ENCODE measurements around the gene NLRP3.

Gene NLRP3

GRCh38 chr1:247400685-247401084 lies 15.3 kb upstream of the NLRP3 start:
- Histone ChIP-seq H3K23ac (ENCODE audit: low read length) (no peak overlapping the region), H3K27me3 (ENCODE audit: insufficient read depth, low read length, poor library complexity) (no peaks in the 10 kb centered on the region), H3K9ac (ENCODE audit: low read length) (no peak overlapping the region), H3K4ac (ENCODE audit: low read depth, low read length) (no peak overlapping the region), H3K18ac (ENCODE audit: low read length) (no peak overlapping the region), H2BK5ac (ENCODE audit: low read length) (no peak overlapping the region), H3K4me1 (ENCODE audit: control insufficient read depth, low read depth, low read length) (no peaks in the 10 kb centered on the region), H3K79me1 (ENCODE audit: low read length) (no peaks in the 10 kb centered on the region), H2BK15ac (replicated peaks; ENCODE audit: low read depth) (no peak overlapping the region), H4K8ac (ENCODE audit: low read depth, low read length) (no peak overlapping the region), H2AK5ac (ENCODE audit: low read length) (no peak overlapping the region), H4K5ac (ENCODE audit: low read length) (no peak overlapping the region), H3K36me3 (ENCODE audit: control insufficient read depth, insufficient read depth, low read length) (no peaks in the 10 kb centered on the region), H3K56ac (ENCODE audit: low read length) (no peak overlapping the region), H3K27ac (ENCODE audit: low read depth, low read length) (no peak overlapping the region), H2BK120ac (ENCODE audit: low read depth, low read length) (no peak overlapping the region), H3K4me2 (ENCODE audit: low read length) (no peak overlapping the region), H3K79me2 (ENCODE audit: control insufficient read depth, insufficient read depth, low read length) (no peaks in the 10 kb centered on the region), H3K4me3 (ENCODE audit: low read length) (no peak overlapping the region)
- peak; percentile 33 for DNase-seq
- WGBS (ENCODE audit: extremely low coverage, insufficient coverage, low lambda C conversion rate), result no CpG with 5 or more reads among the region's 3 CpGs

- no peak overlapping the region for H2BK120ac ChIP-seq (ENCODE audit: low read depth, low read length)
- H3K4ac ChIP-seq (ENCODE audit: low read depth, low read length), result no peak overlapping the region
- H3K18ac ChIP-seq (ENCODE audit: low read length), result no peak overlapping the region
- no peak overlapping the region for H2BK5ac ChIP-seq (ENCODE audit: low read length)
- H2AK5ac ChIP-seq (ENCODE audit: low read length), result no peak overlapping the region
- DNase-seq, result no peak
- H3K23ac ChIP-seq (ENCODE audit: low read length), result no peak overlapping the region
- no peak overlapping the region for H3K9ac ChIP-seq (ENCODE audit: low read length)
- H3K27ac ChIP-seq (ENCODE audit: low read depth, low read length), result no peak overlapping the region
- WGBS (ENCODE audit: extremely low coverage, insufficient coverage, low lambda C conversion rate), result no CpG with 5 or more reads among the region's 10 CpGs
- no peak overlapping the region for H4K8ac ChIP-seq (ENCODE audit: low read depth, low read length)
- no peak overlapping the region for H3K4me3 ChIP-seq (ENCODE audit: low read length)
- H3K4me1 ChIP-seq (ENCODE audit: control insufficient read depth, low read depth, low read length), result no peaks in the 10 kb centered on the region
- no peak overlapping the region for H4K5ac ChIP-seq (ENCODE audit: low read length)
- no peaks in the 10 kb centered on the region for H3K79me1 ChIP-seq (ENCODE audit: low read length)
- no peaks in the 10 kb centered on the region for H3K27me3 ChIP-seq (ENCODE audit: insufficient read depth, low read length, poor library complexity)
- H3K36me3 ChIP-seq (ENCODE audit: control insufficient read depth, insufficient read depth, low read length), result no peaks in the 10 kb centered on the region
- no peak overlapping the region for H3K56ac ChIP-seq (ENCODE audit: low read length)
- H3K4me2 ChIP-seq (ENCODE audit: low read length), result no peak overlapping the region
- no peak overlapping the region for H2BK15ac ChIP-seq (replicated peaks; ENCODE audit: low read depth)
- H3K79me2 ChIP-seq (ENCODE audit: control insufficient read depth, insufficient read depth, low read length), result no peaks in the 10 kb centered on the region
Measured at GRCh38 chr1:247401310-247402119, 14.5 kb upstream of the NLRP3 start.

GRCh38 chr1:247402120-247402675 lies 13.8 kb upstream of the NLRP3 start:
- DNase-seq, result no peak
- H3K4me3 ChIP-seq (ENCODE audit: low read length), result no peak overlapping the region
- no peaks in the 10 kb centered on the region for H3K79me1 ChIP-seq (ENCODE audit: low read length)
- H3K18ac ChIP-seq (ENCODE audit: low read length), result no peak overlapping the region
- H3K27me3 ChIP-seq (ENCODE audit: insufficient read depth, low read length, poor library complexity), result no peaks in the 10 kb centered on the region
- no peak overlapping the region for H3K27ac ChIP-seq (ENCODE audit: low read depth, low read length)
- H3K4ac ChIP-seq (ENCODE audit: low read depth, low read length), result no peak overlapping the region
- H2BK15ac ChIP-seq (replicated peaks; ENCODE audit: low read depth), result no peak overlapping the region
- H2BK5ac ChIP-seq (ENCODE audit: low read length), result no peak overlapping the region
- H3K4me1 ChIP-seq (ENCODE audit: control insufficient read depth, low read depth, low read length), result no peaks in the 10 kb centered on the region
- no peaks in the 10 kb centered on the region for H3K79me2 ChIP-seq (ENCODE audit: control insufficient read depth, insufficient read depth, low read length)
- H4K8ac ChIP-seq (ENCODE audit: low read depth, low read length), result no peak overlapping the region
- H2AK5ac ChIP-seq (ENCODE audit: low read length), result no peak overlapping the region
- H3K9ac ChIP-seq (ENCODE audit: low read length), result no peak overlapping the region
- no peak overlapping the region for H4K5ac ChIP-seq (ENCODE audit: low read length)
- no CpG with 5 or more reads among the region's 7 CpGs for WGBS (ENCODE audit: extremely low coverage, insufficient coverage, low lambda C conversion rate)
- H3K4me2 ChIP-seq (ENCODE audit: low read length), result no peak overlapping the region
- no peaks in the 10 kb centered on the region for H3K36me3 ChIP-seq (ENCODE audit: control insufficient read depth, insufficient read depth, low read length)
- no peak overlapping the region for H3K23ac ChIP-seq (ENCODE audit: low read length)
- H3K56ac ChIP-seq (ENCODE audit: low read length), result no peak overlapping the region
- no peak overlapping the region for H2BK120ac ChIP-seq (ENCODE audit: low read depth, low read length)

GRCh38 chr1:247406014-247406656 lies 9.8 kb upstream of the NLRP3 start:
- no peaks in the 10 kb centered on the region for H3K36me3 ChIP-seq (ENCODE audit: control insufficient read depth, insufficient read depth, low read length)
- H2AK5ac ChIP-seq (ENCODE audit: low read length), result no peak overlapping the region
- H2BK15ac ChIP-seq (replicated peaks; ENCODE audit: low read depth), result no peak overlapping the region
- no peak for DNase-seq
- H3K9ac ChIP-seq (ENCODE audit: low read length), result no peak overlapping the region
- no peaks in the 10 kb centered on the region for H3K4me1 ChIP-seq (ENCODE audit: control insufficient read depth, low read depth, low read length)
- no peaks in the 10 kb centered on the region for H3K79me2 ChIP-seq (ENCODE audit: control insufficient read depth, insufficient read depth, low read length)
- no peaks in the 10 kb centered on the region for H3K27me3 ChIP-seq (ENCODE audit: insufficient read depth, low read length, poor library complexity)
- no CpG with 5 or more reads among the region's 40 CpGs for WGBS (ENCODE audit: extremely low coverage, insufficient coverage, low lambda C conversion rate)
- no peak overlapping the region for H2BK5ac ChIP-seq (ENCODE audit: low read length)
- H3K23ac ChIP-seq (ENCODE audit: low read length), result no peak overlapping the region
- H3K79me1 ChIP-seq (ENCODE audit: low read length), result no peaks in the 10 kb centered on the region
- no peak overlapping the region for H3K4ac ChIP-seq (ENCODE audit: low read depth, low read length)
- no peak overlapping the region for H3K27ac ChIP-seq (ENCODE audit: low read depth, low read length)
- H4K8ac ChIP-seq (ENCODE audit: low read depth, low read length), result no peak overlapping the region
- no peak overlapping the region for H2BK120ac ChIP-seq (ENCODE audit: low read depth, low read length)
- H3K4me3 ChIP-seq (ENCODE audit: low read length), result no peak overlapping the region
- no peak overlapping the region for H4K5ac ChIP-seq (ENCODE audit: low read length)
- no peak overlapping the region for H3K56ac ChIP-seq (ENCODE audit: low read length)
- H3K18ac ChIP-seq (ENCODE audit: low read length), result no peak overlapping the region
- no peak overlapping the region for H3K4me2 ChIP-seq (ENCODE audit: low read length)

DNA sequence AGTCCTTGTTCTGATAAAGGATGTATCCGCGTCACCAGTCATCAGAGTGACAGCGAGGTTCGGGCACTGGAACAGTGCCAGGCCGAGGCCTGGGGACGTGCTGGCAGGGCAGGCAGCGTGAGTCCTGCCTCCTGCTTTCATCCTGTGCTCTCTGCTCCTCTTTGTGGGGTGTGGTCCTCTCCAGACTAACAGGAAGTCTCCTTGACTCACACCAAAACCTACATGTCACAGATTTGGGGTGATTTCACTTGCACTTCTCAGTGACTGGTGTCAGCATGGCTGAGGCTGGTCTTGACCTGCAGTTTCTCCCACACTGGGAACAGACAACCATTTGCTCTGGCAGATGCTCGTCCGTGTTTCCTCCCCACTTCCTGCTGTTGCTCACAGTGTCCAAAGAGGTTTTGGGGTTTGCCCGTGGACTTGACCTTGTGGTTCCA lies 8.8 kb upstream of the NLRP3 start:
- Histone ChIP-seq H3K79me1 (ENCODE audit: low read length) (no peaks in the 10 kb centered on the region), H3K23ac (ENCODE audit: low read length) (no peak overlapping the region)
- no CpG with 5 or more reads among the region's 10 CpGs for WGBS (ENCODE audit: extremely low coverage, insufficient coverage, low lambda C conversion rate)

More for the DNA sequence above, 8.8 kb upstream of the NLRP3 start:
- Histone ChIP-seq H3K27me3 (ENCODE audit: insufficient read depth, low read length, poor library complexity) (no peaks in the 10 kb centered on the region), H3K79me2 (ENCODE audit: control insufficient read depth, insufficient read depth, low read length) (no peaks in the 10 kb centered on the region), H3K18ac (ENCODE audit: low read length) (no peak overlapping the region), H3K27ac (ENCODE audit: low read depth, low read length) (no peak overlapping the region), H4K8ac (ENCODE audit: low read depth, low read length) (no peak overlapping the region), H3K4me1 (ENCODE audit: control insufficient read depth, low read depth, low read length) (no peaks in the 10 kb centered on the region), H3K36me3 (ENCODE audit: control insufficient read depth, insufficient read depth, low read length) (no peaks in the 10 kb centered on the region), H3K56ac (ENCODE audit: low read length) (no peak overlapping the region), H2BK15ac (replicated peaks; ENCODE audit: low read depth) (no peak overlapping the region), H3K4ac (ENCODE audit: low read depth, low read length) (no peak overlapping the region), H2BK5ac (ENCODE audit: low read length) (no peak overlapping the region), H3K4me2 (ENCODE audit: low read length) (no peak overlapping the region), H2BK120ac (ENCODE audit: low read depth, low read length) (no peak overlapping the region), H3K4me3 (ENCODE audit: low read length) (no peak overlapping the region), H4K5ac (ENCODE audit: low read length) (no peak overlapping the region), H3K9ac (ENCODE audit: low read length) (no peak overlapping the region), H2AK5ac (ENCODE audit: low read length) (no peak overlapping the region)
- DNase-seq, result no peak

All from mesendoderm (in vitro differentiated cells).